A673 (cell line): ENCODE measurements around the gene COL5A3. TPM values are rescaled to one million over a fixed set of nuclear protein-coding genes. Genes with fewer than 3 reads are reported as not detected.

Source experiments
- BruUV-seq: library from RNA; stranded (reverse); fragments of 400-500 nt; replicated peaks from 2 replicates; lab custom pipeline; 2021; lab: Mats Ljungman, UMichigan
- CTCF ChIA-PET: fragments of 300-600 bp; sonication (Branson Sonifier 250); formaldehyde crosslinking; loops from one replicate; lab custom pipeline; 2022; ENCODE audit warnings: antibody characterized with exemption; lab: Charles Lee
- POLR2A ChIA-PET: fragments of 300-600 bp; sonication (Branson Sonifier 250); formaldehyde crosslinking; loops from one replicate; lab custom pipeline; 2022; ENCODE audit warnings: antibody characterized with exemption; ENCODE audit not compliant: low non-redundant PET; lab: Charles Lee
- DNase-seq: peaks from one replicate; pipeline ENCODE4 v3.0.0-alpha.2; 2015; ENCODE audit warnings: low spot score
- H3K27ac ChIP-seq: fragments of 200-600 bp; sonication (generic); 2 replicates; pipeline ENCODE4 v1.5.1; 2016; ENCODE audit warnings: mixed run types, low read depth, mild to moderate bottlenecking, mixed read lengths, antibody characterized with exemption, low read length; ENCODE audit not compliant: poor library complexity, severe bottlenecking
- H3K27me3 ChIP-seq: fragments of 200-600 bp; sonication (generic); replicated peaks from 2 replicates; pipeline ENCODE4 v1.6.1; 2017; ENCODE audit warnings: mixed run types, low read depth, mild to moderate bottlenecking, mixed read lengths, antibody characterized with exemption, low read length; ENCODE audit not compliant: insufficient read depth, poor library complexity
- H3K36me3 ChIP-seq: fragments of 200-600 bp; sonication (generic); 2 replicates; pipeline ENCODE4 v1.6.1; 2016; ENCODE audit warnings: mixed run types, mild to moderate bottlenecking, mixed read lengths, antibody characterized with exemption, low read length; ENCODE audit not compliant: insufficient read depth, poor library complexity, severe bottlenecking
- H3K4me1 ChIP-seq: fragments of 200-600 bp; sonication (generic); 2 replicates; pipeline ENCODE4 v1.6.1; 2017; ENCODE audit warnings: mixed run types, mild to moderate bottlenecking, mixed read lengths, antibody characterized with exemption, low read length; ENCODE audit not compliant: insufficient read depth, poor library complexity, severe bottlenecking
- H3K4me3 ChIP-seq: fragments of 200-600 bp; sonication (generic); 2 replicates; pipeline ENCODE4 v1.5.1; 2016; ENCODE audit warnings: low read depth, mixed run types, mild to moderate bottlenecking, mixed read lengths, low read length; ENCODE audit not compliant: poor library complexity, severe bottlenecking
- H3K9me3 ChIP-seq: fragments of 200-600 bp; sonication (generic); 2 replicates; pipeline ENCODE4 v1.6.1; 2016; ENCODE audit warnings: mixed run types, low read depth, mild to moderate bottlenecking, mixed read lengths, antibody characterized with exemption, low read length; ENCODE audit not compliant: poor library complexity, severe bottlenecking
- EZH2 ChIP-seq: fragments of 200-600 bp; sonication (generic); IDR thresholded peaks from 2 replicates; pipeline ENCODE4 v1.6.1; 2017; ENCODE audit warnings: borderline replicate concordance, low read depth, mild to moderate bottlenecking, mixed read lengths, antibody characterized with exemption, low read length; ENCODE audit not compliant: poor library complexity, severe bottlenecking
- intact Hi-C: fragments of 100-400 bp; cut with micrococcal nuclease; formaldehyde crosslinking; loops from one replicate; pipeline ENCODE4 v1.10.0; 2022; ENCODE audit not compliant: unreplicated experiment
- total RNA-seq: library from RNA; stranded (reverse); gene quantifications from 2 replicates; pipeline ENCODE4 v1.2.3, GENCODE V29; 2021
- TF ChIP-seq, protein P1 (sequence below): fragments of 300-800, 200-600 bp; sonication (generic); conservative IDR thresholded peaks from 2 replicates; pipeline ENCODE4 v1.5.1; 2017; ENCODE audit warnings: low read depth, mild to moderate bottlenecking, antibody characterized with exemption, low read length, moderate library complexity, mixed read lengths

The COL5A3 gene
- total RNA-seq, 1 experiment from 2014 or later, result 6.8 TPM

DNA sequence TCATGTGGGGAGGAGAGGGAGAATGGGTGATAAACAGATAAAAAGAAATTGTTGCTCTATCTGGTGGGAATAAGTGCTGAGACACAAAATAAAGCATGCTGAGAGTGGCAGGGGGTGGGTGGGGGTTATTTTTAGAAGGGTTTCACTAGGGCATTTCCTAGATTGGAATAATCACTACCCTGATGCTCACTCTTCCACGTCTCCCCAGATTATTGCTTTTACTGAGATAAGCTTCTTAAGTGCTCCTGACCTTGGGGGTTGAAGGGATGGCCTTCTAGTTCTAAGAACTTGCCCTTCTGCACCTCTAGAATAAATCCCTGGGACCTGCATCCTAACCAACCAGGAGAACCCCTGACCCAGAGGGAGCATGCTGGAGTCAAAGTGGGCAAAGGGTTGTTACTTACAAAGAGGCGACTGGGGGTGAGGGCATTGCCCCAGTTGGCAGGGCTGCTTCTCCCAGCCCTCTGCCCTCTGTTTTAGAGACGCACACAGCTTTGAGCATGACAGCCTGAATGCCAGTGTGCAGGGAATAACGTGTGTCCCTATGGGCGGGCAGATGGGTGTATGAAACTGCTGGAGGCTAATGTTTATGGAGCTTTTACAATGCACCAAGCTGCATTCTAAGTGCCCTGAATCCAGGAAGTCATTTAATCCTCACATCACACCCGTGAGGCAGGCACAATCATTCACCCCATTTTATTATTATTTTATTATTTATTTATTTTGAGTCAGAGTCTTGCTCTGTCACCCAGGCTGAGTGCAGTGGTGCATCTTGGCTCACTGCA is 3.7 kb upstream of the COL5A3 start:
- H3K27me3 ChIP-seq, result no peaks in the 10 kb centered on the region
- peak; percentile 60 for DNase-seq
- TF ChIP-seq, protein P1, sequence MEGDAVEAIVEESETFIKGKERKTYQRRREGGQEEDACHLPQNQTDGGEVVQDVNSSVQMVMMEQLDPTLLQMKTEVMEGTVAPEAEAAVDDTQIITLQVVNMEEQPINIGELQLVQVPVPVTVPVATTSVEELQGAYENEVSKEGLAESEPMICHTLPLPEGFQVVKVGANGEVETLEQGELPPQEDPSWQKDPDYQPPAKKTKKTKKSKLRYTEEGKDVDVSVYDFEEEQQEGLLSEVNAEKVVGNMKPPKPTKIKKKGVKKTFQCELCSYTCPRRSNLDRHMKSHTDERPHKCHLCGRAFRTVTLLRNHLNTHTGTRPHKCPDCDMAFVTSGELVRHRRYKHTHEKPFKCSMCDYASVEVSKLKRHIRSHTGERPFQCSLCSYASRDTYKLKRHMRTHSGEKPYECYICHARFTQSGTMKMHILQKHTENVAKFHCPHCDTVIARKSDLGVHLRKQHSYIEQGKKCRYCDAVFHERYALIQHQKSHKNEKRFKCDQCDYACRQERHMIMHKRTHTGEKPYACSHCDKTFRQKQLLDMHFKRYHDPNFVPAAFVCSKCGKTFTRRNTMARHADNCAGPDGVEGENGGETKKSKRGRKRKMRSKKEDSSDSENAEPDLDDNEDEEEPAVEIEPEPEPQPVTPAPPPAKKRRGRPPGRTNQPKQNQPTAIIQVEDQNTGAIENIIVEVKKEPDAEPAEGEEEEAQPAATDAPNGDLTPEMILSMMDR, result no peak
- TF ChIP-seq EZH2, result no peak

GRCh38 chr19:10013316-10013715 is 3.0 kb upstream of the COL5A3 start, which contains the start of gene RDH8:
TSS of gene RDH8 (plus strand) at chr19:10013483. CDS start at chr19:10013498, 15 bp downstream.
- BruUV-seq, result no TSS peak
- CTCF ChIA-PET, result no interaction called here
- no peaks in the 10 kb centered on the region for H3K27me3 ChIP-seq

More for the DNA sequence above, 3.7 kb upstream of the COL5A3 start:
- no peaks in the 10 kb centered on the region for H3K36me3 ChIP-seq
- CTCF ChIA-PET, result interaction anchor here (0.7 kb wide), 1 partner anchor 14 kb away, joined by 3 read pairs; no protein-coding TSS in a partner anchor
- peaks cover 39% of the 10 kb centered on the region for H3K4me1 ChIP-seq
- no TSS peak for BruUV-seq
- no peaks in the 10 kb centered on the region for H3K9me3 ChIP-seq
- H3K27ac ChIP-seq, result no peak overlapping the region
- intact Hi-C loops, result loop anchor here (10.0 kb wide), 1 partner anchor 159 kb away; no protein-coding TSS in a partner anchor
- no peak overlapping the region for H3K4me3 ChIP-seq
- POLR2A ChIA-PET, result no interaction called here

GRCh38 chr19:10011974-10012373 is 1.7 kb upstream of the COL5A3 start:
- Histone ChIP-seq H3K27me3 (no peaks in the 10 kb centered on the region), H3K27ac (no peak overlapping the region), H3K36me3 (no peaks in the 10 kb centered on the region), H3K9me3 (no peaks in the 10 kb centered on the region), H3K4me3 (no peak overlapping the region), H3K4me1 (peaks cover 55% of the 10 kb centered on the region)
- intact Hi-C loops, result loop anchor here (10.0 kb wide), 1 partner anchor 157 kb away; no protein-coding TSS in a partner anchor
- no TSS peak for BruUV-seq
- TF ChIP-seq, protein P1, result no peak
- TF ChIP-seq EZH2, result no peak
- ChIA-PET POLR2A (no interaction called here), CTCF (no interaction called here)
- no peak for DNase-seq

More at GRCh38 chr19:10013316-10013715, 3.0 kb upstream of the COL5A3 start, which contains the start of gene RDH8:
- no peak within 1 kb of the TSS for H3K27ac ChIP-seq
- H3K4me3 ChIP-seq, result no peak within 1 kb of the TSS
- POLR2A ChIA-PET, result no interaction called here
- intact Hi-C loops, result loop anchor here (10.0 kb wide), 1 partner anchor 159 kb away; no protein-coding TSS in a partner anchor
- TF ChIP-seq, protein P1, result no peak
- TF ChIP-seq EZH2, result no peak
- H3K4me1 ChIP-seq, result peaks cover 46% of the 10 kb centered on the region
- H3K9me3 ChIP-seq, result no peaks in the 10 kb centered on the region
- H3K36me3 ChIP-seq, result no peaks in the 10 kb centered on the region
- no peak for DNase-seq
